AG20443 (cell line): Measurements from ENCODE around the gene SHMT2.

ENCODE experiments used
- DNase-seq: peaks from one replicate; pipeline ENCODE4 v3.0.0; 2012; ENCODE audit warnings: low spot score, mixed read lengths

SHMT2 gene

DNA sequence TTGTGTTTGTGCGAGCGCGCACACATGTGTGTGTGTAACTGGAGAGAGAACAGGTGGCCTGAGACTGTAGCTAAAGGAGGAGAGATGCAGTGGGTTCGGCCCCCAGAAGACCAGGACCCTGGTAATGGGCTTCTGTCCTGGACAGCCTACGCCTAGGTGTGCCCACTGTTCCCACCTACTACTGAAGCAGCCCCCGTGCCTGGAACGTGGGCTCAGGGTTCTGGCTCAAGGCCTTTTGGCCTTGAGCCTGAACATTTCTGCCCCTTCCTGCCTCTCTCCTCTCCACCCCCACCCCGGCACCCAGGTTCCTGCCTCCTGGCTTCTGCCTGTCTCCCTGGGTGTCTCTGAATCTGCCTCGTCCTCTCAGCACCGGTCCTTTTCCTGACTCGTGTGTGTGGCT, 14.4 kb upstream of the SHMT2 start:
- DNase-seq = no peak

DNA sequence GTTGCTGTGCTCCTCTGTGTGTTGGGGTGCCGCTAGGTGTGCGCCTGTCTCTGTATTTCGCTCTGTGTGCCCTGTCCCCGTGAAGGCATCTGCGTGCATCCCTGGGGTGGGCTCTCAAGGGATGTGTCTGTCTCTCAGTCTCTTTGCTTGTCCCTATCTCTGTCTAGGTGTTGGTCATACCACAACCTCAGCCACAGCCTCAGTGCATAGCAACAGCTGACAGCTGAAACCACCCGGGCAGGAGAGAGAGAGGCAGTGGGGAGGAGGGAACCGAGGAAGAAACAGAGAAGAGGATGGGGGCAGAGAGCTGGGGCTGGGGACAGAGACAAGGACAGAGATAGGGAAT, 13.9 kb upstream of the SHMT2 start:
- DNase-seq = peak; percentile 47

GRCh38 chr12:57216014-57216911, 13.2 kb upstream of the SHMT2 start, which contains the start of gene NXPH4:
Gene NXPH4 (plus strand): TSS chr12:57216794. CDS start chr12:57216970, 176 bp downstream.
- peak; percentile 73 for DNase-seq

DNA sequence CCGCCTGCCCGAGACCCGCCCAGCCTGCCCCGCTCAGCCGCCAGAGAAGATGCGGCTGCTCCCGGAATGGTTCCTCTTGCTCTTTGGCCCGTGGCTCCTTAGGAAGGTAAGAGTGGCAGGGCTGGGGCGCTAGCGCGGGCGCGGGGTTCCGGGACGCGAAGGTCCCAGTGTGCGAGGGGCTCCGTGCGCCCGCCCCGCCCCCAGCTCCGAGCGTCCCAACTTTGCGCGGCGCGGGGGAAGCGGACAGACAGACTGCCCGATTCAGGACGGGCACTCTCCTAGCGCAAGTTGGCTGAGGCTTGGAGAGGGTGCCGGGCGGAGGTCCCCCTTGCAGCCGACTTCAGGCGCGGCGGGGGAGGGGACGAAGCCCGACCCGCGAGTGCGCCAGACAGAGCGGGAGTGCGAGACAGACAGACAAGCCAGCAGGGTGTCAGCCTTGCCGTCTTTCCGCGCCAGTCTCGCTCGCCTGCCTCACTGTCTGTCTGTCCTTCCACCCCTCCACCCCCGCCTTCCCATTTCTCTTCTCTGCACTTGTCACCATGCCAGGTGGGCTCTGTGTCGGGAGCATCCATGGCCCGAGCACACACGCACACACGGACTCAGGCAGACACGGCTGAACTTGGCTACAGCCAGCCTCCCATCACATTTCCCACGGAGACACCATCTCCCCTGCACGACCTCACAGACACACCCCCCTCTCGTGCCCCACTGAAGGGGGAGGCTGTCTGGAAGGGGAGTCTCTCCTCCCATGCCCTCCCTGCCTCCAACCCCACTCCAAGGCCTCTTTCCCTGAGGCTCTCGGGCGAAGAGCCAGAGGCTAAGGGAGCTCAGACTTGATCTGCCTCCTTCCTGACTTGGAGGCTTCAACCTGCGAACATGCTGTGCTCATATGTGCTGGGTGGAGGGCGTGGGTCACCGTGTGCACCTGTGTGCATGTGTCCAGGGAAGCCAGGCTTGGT, 12.3 kb upstream of the SHMT2 start:
- no peak for DNase-seq

DNA sequence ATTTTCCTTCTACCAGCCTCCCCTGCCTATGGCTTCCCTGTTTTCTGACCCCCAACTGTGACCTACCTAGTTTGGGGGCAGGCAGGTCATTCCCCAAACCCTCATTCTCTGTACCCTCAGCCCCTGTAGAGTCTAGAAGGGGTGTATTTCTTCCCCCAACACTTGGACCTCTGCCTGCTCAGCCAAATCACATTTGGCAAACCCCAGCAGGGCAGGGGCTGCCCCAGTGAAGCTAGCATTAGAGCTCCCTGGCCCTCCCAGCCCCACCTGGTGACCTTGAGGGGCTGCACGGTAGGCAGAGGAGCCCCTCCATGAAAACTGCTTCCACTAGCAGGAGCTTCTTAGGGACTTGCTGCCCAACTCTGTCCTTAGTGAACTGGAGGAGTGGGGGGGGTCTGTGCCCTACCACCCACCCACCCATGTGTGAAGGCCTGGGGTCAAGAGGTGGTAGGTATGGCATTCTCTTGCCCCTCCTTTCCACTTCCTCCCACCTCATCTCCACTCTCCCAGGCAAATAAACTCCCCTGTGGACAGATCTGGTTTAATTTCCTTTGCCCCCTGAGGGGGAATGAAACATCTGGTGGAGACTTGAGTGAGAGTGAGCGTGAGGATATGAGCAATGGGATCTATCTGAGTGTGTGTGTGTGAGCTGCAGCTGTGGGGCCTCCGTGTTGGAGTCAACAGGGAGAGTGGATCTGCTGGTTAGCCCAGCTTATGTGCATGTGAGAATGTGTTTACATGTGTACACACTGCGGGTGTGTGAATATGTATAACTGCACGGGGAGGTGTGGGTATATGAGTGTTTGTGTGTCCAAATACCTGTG, 11.3 kb upstream of the SHMT2 start:
- no peak for DNase-seq

DNA sequence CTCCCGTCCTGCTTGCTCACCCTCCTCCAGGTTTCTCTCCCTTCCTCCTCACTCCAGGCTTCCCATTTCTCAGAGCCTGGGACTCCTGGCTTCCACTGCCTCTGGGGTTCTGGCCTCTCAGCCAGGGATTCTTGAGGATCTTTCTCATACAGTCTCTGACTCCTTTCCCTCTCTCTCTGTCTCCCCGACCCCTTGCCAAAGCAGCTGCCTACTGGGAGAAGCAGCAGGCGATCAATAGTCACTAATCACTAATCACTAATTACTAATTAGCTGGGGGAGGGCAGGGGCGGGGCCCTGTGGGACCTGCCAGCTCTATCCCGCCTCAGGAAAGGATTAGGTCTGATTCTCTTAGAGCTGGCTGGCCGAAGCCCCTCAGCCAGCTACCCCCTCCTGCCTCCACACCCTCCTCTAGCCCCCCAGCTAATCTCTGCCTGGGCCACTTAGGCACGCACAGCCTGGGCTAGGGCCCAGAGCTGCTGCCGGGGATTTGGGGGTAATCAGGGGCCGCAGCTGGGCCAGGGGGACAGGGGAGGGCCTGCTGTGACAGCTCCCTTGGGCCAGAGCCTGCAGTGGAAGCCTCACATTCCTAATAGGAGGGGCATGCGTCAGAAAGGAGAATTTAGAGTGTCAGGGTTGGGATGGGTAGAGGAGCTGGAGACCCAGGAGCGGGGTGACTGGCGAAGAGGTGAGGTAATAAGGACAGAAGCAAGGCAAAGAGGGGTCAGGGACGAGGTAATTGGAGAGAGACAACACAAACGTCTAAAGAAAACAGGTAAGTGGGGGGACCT, 10.1 kb upstream of the SHMT2 start:
- DNase-seq = no peak

DNA sequence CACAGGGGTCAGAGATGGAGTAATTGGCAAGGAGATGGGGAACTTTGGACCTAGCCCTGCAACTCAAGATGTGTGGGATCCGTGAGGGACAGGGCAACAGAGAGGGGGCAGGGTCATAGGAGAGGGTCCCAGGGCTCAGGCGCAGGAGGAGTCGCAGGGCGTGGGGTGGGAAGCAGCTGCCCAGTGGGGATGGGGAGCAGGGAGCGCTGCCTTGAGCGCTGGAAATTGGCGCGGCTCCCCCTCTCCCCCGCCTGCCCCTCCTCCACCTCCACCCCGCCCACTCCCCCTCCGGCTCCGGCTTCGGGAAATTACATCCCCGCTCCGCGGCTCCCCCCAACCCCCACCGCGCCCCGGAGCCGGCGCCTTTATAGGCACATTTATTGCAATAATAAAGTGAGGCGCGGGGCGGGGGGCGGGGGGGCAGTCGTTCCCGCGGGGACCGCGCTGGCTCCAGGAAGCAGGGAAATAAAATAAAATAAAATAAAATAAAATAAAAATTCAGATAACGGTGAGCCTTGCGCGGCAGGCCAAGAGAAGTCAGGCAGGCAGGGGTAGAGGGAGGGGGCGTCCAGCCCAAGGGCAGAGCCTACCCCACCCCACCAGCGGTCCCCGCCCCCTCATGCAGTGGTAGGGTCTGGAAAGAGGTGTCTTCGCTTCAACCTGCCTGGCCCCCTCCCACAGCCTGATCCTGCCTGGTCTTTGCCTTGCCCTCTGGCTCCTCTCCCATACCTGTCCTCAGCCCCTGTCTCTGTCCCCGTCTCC, 9.3 kb upstream of the SHMT2 start:
- DNase-seq = no peak

- DNase-seq = no peak
Observed at GRCh38 chr12:57220770-57221168, 8.7 kb upstream of the SHMT2 start.

DNA sequence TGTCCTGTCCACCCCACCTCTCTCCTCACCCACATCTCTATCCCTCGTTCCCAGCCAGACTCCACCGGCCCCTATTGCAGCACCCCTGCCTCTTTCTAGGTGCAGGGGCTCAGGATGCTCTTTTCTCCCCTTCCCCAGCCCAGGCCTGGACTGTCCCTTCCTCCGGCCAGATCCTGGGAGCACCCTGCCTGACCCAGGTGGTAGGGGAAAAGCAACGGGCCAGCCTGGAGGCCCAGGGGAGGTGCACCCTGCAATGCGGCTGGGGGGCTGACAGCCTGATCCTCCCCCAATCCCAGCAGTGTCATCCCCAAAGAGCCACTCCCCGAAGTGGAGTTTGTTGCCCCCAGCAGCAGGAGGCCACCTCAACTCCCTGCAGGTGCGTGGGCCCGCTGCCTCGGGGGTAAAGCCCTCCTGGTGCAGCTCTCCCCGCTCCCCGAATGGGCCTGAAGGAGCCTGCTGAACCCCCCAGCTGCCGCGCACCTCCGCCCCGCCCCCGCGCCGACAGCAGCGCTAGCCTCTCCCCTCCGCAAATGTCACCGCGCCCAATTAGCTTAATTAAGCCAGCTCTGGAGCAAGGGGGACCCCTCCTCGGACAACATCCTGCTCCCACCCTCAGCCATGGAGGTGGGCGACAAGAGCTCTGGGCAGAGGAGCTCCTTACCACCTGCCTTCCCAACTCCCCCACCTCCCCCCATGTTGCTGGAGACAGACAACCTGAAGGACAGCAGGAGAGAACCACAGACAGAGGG, 8.2 kb upstream of the SHMT2 start:
- DNase-seq = no peak

GRCh38 chr12:57222286-57223190, 7.0 kb upstream of the SHMT2 start:
- DNase-seq = no peak

- no peak for DNase-seq
Observed at GRCh38 chr12:57223191-57224165, 6.0 kb upstream of the SHMT2 start.

DNA sequence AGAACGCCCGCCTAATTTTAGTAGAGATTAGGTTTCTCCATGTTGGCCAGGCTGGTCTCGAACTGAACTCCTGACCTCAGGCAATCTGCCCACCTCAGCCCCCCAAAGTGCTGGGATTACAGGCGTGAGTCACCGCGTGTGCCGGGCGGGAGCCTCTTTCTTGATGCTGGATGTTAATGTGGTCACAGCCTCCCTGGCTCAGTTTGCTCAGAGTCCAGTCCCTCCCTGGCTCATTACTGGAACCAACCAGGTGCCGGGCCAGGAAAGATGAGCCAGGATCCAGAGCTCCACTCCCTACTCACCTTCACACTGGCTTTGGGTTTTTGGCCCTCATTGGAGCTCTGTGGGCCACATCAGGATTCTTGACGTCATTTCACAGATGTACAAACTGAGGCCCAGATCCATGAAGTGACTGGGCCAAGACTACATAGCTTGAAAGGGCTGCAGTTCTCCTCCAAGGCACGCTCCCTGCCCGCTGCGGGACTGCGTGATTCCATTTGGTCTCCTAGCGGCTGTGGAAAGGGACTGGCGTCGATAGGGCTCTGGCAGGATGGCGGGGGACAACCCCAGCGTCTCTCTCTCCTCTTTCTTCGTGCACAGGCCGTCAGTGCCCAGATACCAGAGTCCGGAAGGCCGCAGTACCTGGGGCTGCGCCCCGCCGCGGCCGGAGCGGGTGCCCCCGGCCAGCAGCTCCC, 5.1 kb upstream of the SHMT2 start:
- no peak for DNase-seq

- no peak for DNase-seq
Observed at GRCh38 chr12:57224973-57225679, 4.4 kb upstream of the SHMT2 start.

GRCh38 chr12:57225680-57226210, 3.8 kb upstream of the SHMT2 start:
- DNase-seq = no peak

- no peak for DNase-seq
Observed at GRCh38 chr12:57226588-57227314, 2.8 kb upstream of the SHMT2 start.
